HepG2 (cell line): ENCODE results near the gene TMF1. TPM values are rescaled to one million over a fixed set of nuclear protein-coding genes. Genes with fewer than 3 reads are reported as not detected.

Source experiments
- CREB1 ChIP-seq, 2 experiments: fragments of 450-650 bp in 1 of 2; IDR thresholded peaks; 2 replicates each; pipeline ENCODE4 v1.6.1; 2016 to 2017; ENCODE audit warnings: control low read depth in 1 of 2, mild to moderate bottlenecking in 1 of 2, missing compliant biosample characterization in 1 of 2, missing genetic modification characterization in 1 of 2
- FUBP1 ChIP-seq: sonication (generic); formaldehyde crosslinking; IDR thresholded peaks from 2 replicates; pipeline ENCODE4 v1.5.1; 2020; ENCODE audit warnings: missing genetic modification reagents, mild to moderate bottlenecking, borderline replicate concordance
- HINFP ChIP-seq: sonication (generic); formaldehyde crosslinking; IDR thresholded peaks from 2 replicates; pipeline ENCODE4 v1.4.0; 2020; ENCODE audit warnings: low read depth, mild to moderate bottlenecking, missing genetic modification reagents
- HMG20B ChIP-seq: conservative IDR thresholded peaks from 2 replicates; pipeline ENCODE4 v1.6.1; 2016; ENCODE audit warnings: missing genetic modification reagents, missing compliant biosample characterization
- MED8 ChIP-seq: sonication (generic); formaldehyde crosslinking; IDR thresholded peaks from 2 replicates; pipeline ENCODE4 v1.8.1; 2023; ENCODE audit warnings: mild to moderate bottlenecking, missing genetic modification reagents; ENCODE audit not compliant: insufficient replicate concordance
- MZF1 ChIP-seq: sonication (generic); formaldehyde crosslinking; IDR thresholded peaks from 2 replicates; pipeline ENCODE4 v1.8.1; 2023; ENCODE audit warnings: mild to moderate bottlenecking, missing genetic modification reagents, borderline replicate concordance
- PTBP1 ChIP-seq: fragments of 200-400 bp; formaldehyde crosslinking; IDR thresholded peaks from 2 replicates; pipeline ENCODE4 v1.6.1; 2018; ENCODE audit warnings: low read length, low read depth; ENCODE audit not compliant: poor library complexity, severe bottlenecking
- REPIN1 ChIP-seq: sonication (generic); formaldehyde crosslinking; IDR thresholded peaks from 2 replicates; pipeline ENCODE4 v1.8.0; 2022; ENCODE audit warnings: missing genetic modification reagents, low read depth, mild to moderate bottlenecking, borderline replicate concordance
- SMYD3 ChIP-seq: sonication (generic); formaldehyde crosslinking; IDR thresholded peaks from 2 replicates; pipeline ENCODE4 v1.8.1; 2023; ENCODE audit warnings: mild to moderate bottlenecking, missing genetic modification reagents
- ZBTB26 ChIP-seq: IDR thresholded peaks from 2 replicates; pipeline ENCODE4 v1.6.1; 2016; ENCODE audit warnings: missing compliant biosample characterization, missing genetic modification reagents, borderline replicate concordance
- ZBTB3 ChIP-seq: sonication (generic); formaldehyde crosslinking; IDR thresholded peaks from 2 replicates; pipeline ENCODE4 v1.4.0; 2020; ENCODE audit warnings: low read depth, mild to moderate bottlenecking, moderate library complexity, missing genetic modification reagents, borderline replicate concordance
- ZBTB34 ChIP-seq: sonication (generic); formaldehyde crosslinking; IDR thresholded peaks from 2 replicates; pipeline ENCODE4 v1.8.0; 2022; ENCODE audit warnings: mild to moderate bottlenecking, missing genetic modification reagents
- ZFP1 ChIP-seq: IDR thresholded peaks from 2 replicates; pipeline ENCODE4 v1.6.1; 2016
- ZNF264 ChIP-seq: sonication (generic); formaldehyde crosslinking; IDR thresholded peaks from 2 replicates; pipeline ENCODE4 v1.4.0; 2020; ENCODE audit warnings: missing genetic modification reagents
- ZNF367 ChIP-seq: sonication (generic); formaldehyde crosslinking; IDR thresholded peaks from 2 replicates; pipeline ENCODE4 v1.4.0; 2020; ENCODE audit warnings: missing genetic modification reagents, borderline replicate concordance
- ZNF644 ChIP-seq: IDR thresholded peaks from 2 replicates; pipeline ENCODE4 v1.6.1; 2016; ENCODE audit warnings: low read depth
- ZNF691 ChIP-seq: sonication (generic); formaldehyde crosslinking; IDR thresholded peaks from 2 replicates; pipeline ENCODE4 v1.4.0; 2020; ENCODE audit warnings: missing genetic modification reagents, low read depth, mild to moderate bottlenecking, borderline replicate concordance
- ZSCAN29 ChIP-seq: sonication (generic); formaldehyde crosslinking; conservative IDR thresholded peaks from 2 replicates; pipeline ENCODE4 v1.4.0; 2020; ENCODE audit warnings: mild to moderate bottlenecking, missing genetic modification reagents
- polyA plus RNA-seq, 8 experiments: library from polyadenylated mRNA; depleted of rRNA in 3 of 8; stranded (reverse) in 7 of 8; unstranded in 1 of 8; fragments of >200 nt; fragmentation: Illumina TruSeq in 4 of 8; extraction: Trizol in 4 of 8; gene quantifications; 2 replicates each; pipeline versions ENCODE4 v1.2.1 to v1.2.3, GENCODE V29; 2011 to 2016; ENCODE audit warnings: low read depth in 4 of 8, missing spikeins in 1 of 8, mixed read lengths in 1 of 8; ENCODE audit not compliant: insufficient read depth in 1 of 8
- total RNA-seq, 5 experiments: library from RNA; depleted of rRNA; stranded (reverse); fragments of >200 nt; fragmentation: Illumina TruSeq; extraction: Trizol; gene quantifications; 2 replicates each; pipeline ENCODE4 v1.2.3, GENCODE V29; 2016; ENCODE audit warnings: low read depth in 1 of 5
- TF ChIP-seq, protein P1 (sequence below): sonication (generic); formaldehyde crosslinking; conservative IDR thresholded peaks from 2 replicates; pipeline ENCODE4 v1.5.0; 2020; ENCODE audit warnings: missing genetic modification reagents

TMF1 gene
- total and polyA plus RNA-seq, 2 of the 13 experiments (the other 11 are each of a cell fraction or from before 2014, with no cell fraction given) = 12.1 to 38.4 TPM

DNA sequence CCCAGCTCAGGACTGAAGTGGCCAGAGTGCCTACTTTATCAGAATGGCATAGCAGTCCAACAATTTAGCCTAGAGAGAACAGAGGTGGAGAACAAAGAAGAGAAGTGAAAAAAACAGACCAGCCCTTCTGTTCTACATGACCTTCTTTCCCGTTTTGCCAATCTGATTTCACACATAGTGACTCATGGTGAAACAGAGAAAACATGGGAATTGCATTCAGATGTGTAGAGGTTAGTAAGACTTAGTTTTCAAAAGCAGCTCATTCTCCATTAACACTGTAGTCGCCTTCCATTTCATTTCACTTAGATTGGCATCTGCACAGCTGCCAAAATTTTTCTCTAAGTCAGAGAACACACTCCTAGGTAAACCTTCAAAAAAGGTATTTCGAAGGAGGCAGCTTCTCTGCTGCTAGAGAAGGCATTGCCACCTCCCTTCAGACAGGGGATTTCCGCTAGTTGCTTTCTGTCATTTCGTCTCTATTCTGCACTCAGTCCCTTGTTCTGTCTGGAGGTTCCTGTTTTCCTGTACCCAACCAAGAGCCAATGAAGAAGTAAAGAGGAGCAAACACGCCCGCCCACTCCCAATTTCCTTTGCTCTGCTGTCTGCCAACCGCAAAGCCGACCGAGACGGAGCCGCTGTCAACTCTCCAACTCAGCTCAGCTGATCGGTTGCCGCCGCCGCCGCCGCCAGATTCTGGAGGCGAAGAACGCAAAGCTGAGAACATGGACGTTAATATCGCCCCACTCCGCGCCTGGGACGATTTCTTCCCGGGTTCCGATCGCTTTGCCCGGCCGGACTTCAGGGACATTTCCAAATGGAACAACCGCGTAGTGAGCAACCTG, 32.4 kb upstream of the TMF1 start, which contains the start of gene ARL6IP5 (continued):
- no peak for TF ChIP-seq HINFP (CRISPR knock-in tag)
- no peak for TF ChIP-seq MED8 (CRISPR knock-in tag)
- TF ChIP-seq ZSCAN29 (CRISPR knock-in tag) = no peak
- TF ChIP-seq HMG20B (CRISPR knock-in tag) = no peak
- TF ChIP-seq ZFP1 (CRISPR knock-in tag) = no peak
- no peak; the same call in 1 of the 2 replicates for TF ChIP-seq ZBTB26 (CRISPR knock-in tag)
- TF ChIP-seq ZBTB3 (CRISPR knock-in tag) = no peak
- no peak for TF ChIP-seq ZNF367 (CRISPR knock-in tag)
- TF ChIP-seq ZNF264 = no peak
- TF ChIP-seq ZNF691 (CRISPR knock-in tag) = no peak
- TF ChIP-seq PTBP1 = no peak
- no peak for TF ChIP-seq ZBTB34 (CRISPR knock-in tag)
- TF ChIP-seq CREB1 (IDR thresholded peaks at IDR 0.05) = no peak
- no peak for TF ChIP-seq CREB1 (CRISPR knock-in tag; IDR thresholded peaks at IDR 0.05)
- no peak; the same call in 1 of the 2 replicates for TF ChIP-seq REPIN1 (CRISPR knock-in tag)
- TF ChIP-seq MZF1 = no peak
- 0 out of 2 replicates have a peak, but pooled peaks have one; percentile 26 for TF ChIP-seq ZNF644 (CRISPR knock-in tag)
- TF ChIP-seq FUBP1 (CRISPR knock-in tag) = no peak
- TF ChIP-seq, protein P1, sequence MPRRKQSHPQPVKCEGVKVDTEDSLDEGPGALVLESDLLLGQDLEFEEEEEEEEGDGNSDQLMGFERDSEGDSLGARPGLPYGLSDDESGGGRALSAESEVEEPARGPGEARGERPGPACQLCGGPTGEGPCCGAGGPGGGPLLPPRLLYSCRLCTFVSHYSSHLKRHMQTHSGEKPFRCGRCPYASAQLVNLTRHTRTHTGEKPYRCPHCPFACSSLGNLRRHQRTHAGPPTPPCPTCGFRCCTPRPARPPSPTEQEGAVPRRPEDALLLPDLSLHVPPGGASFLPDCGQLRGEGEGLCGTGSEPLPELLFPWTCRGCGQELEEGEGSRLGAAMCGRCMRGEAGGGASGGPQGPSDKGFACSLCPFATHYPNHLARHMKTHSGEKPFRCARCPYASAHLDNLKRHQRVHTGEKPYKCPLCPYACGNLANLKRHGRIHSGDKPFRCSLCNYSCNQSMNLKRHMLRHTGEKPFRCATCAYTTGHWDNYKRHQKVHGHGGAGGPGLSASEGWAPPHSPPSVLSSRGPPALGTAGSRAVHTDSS (CRISPR knock-in tag) = no peak
- TF ChIP-seq SMYD3 (CRISPR knock-in tag) = no peak
